IMR-90 (cell line): Measurements from ENCODE around the gene WRAP73. TPM values are rescaled to one million over a fixed set of nuclear protein-coding genes. Genes with fewer than 3 reads are reported as not detected.

ENCODE experiments used
- ATAC-seq: fragments of 200-7000 bp; cut with Tn5 transposase; 2 replicates; pipeline ENCODE4 v1.9.1; 2020; ENCODE audit warnings: low read depth, mild to moderate bottlenecking, moderate library complexity
- BruUV-seq: library from RNA; stranded (reverse); fragments of 400-500 nt; replicated peaks from 2 replicates; lab custom pipeline; 2021; lab: Mats Ljungman, UMichigan
- CTCF ChIA-PET: fragments of 300-600 bp; formaldehyde crosslinking; extraction: SDS; loops from one replicate; lab custom pipeline; 2021; ENCODE audit warnings: antibody characterized with exemption; lab: Yijun Ruan, JAX
- POLR2A ChIA-PET: fragments of 300-600 bp; sonication (Branson Sonifier 250); formaldehyde crosslinking; loops from one replicate; lab custom pipeline; 2022; ENCODE audit warnings: antibody characterized with exemption; ENCODE audit not compliant: unreplicated experiment; lab: Charles Lee
- DNase-seq: peaks from one replicate; pipeline ENCODE4 v3.0.0; 2013
- H2AFZ ChIP-seq: replicated peaks from 2 replicates; pipeline ENCODE3; 2013; ENCODE audit warnings: low read length, mild to moderate bottlenecking; ENCODE audit not compliant: poor library complexity
- H2AK5ac ChIP-seq: 2 replicates; pipeline ENCODE4 v1.6.1; 2013; ENCODE audit warnings: low read depth, low read length, inconsistent platforms
- H2AK9ac ChIP-seq: replicated peaks from 2 replicates; pipeline ENCODE3; 2013; ENCODE audit warnings: mild to moderate bottlenecking, low read depth, low read length, moderate library complexity; ENCODE audit not compliant: poor library complexity
- H2BK120ac ChIP-seq: 2 replicates; pipeline ENCODE4 v1.6.1; 2013; ENCODE audit warnings: low read depth, low read length, inconsistent platforms
- H2BK15ac ChIP-seq: 3 replicates; pipeline ENCODE4 v1.6.1; 2013; ENCODE audit warnings: low read depth, low read length, inconsistent platforms
- H2BK20ac ChIP-seq: 2 replicates; pipeline ENCODE4 v1.6.1; 2013; ENCODE audit warnings: low read depth, mild to moderate bottlenecking, inconsistent platforms, low read length, moderate library complexity
- H2BK5ac ChIP-seq: 2 replicates; pipeline ENCODE4 v1.6.1; 2013; ENCODE audit warnings: mild to moderate bottlenecking, low read depth, low read length, inconsistent platforms; ENCODE audit not compliant: poor library complexity, severe bottlenecking
- H3K14ac ChIP-seq: replicated peaks from 2 replicates; pipeline ENCODE4 v1.6.1; 2013; ENCODE audit warnings: low read depth, low read length, inconsistent platforms
- H3K18ac ChIP-seq: 2 replicates; pipeline ENCODE4 v1.6.1; 2013; ENCODE audit warnings: low read depth, low read length, control low read depth
- H3K23ac ChIP-seq: 2 replicates; pipeline ENCODE4 v1.6.1; 2013; ENCODE audit warnings: low read depth, low read length, inconsistent platforms
- H3K27ac ChIP-seq: 2 replicates; pipeline ENCODE4 v1.5.1; 2013; ENCODE audit warnings: mild to moderate bottlenecking, control low read depth, low read length; ENCODE audit not compliant: insufficient read depth
- H3K27me3 ChIP-seq: 2 replicates; pipeline ENCODE4 v1.6.1; 2013; ENCODE audit warnings: low read length; ENCODE audit not compliant: control insufficient read depth, insufficient read depth
- H3K36me3 ChIP-seq: 2 replicates; pipeline ENCODE4 v1.6.1; 2013; ENCODE audit warnings: low read length, mixed read lengths; ENCODE audit not compliant: control insufficient read depth, insufficient read depth
- H3K4ac ChIP-seq: 2 replicates; pipeline ENCODE4 v1.6.1; 2013; ENCODE audit warnings: low read depth, low read length, inconsistent platforms
- H3K4me1 ChIP-seq: 2 replicates; pipeline ENCODE4 v1.6.1; 2013; ENCODE audit warnings: low read length, mixed read lengths; ENCODE audit not compliant: control insufficient read depth, insufficient read depth
- H3K4me2 ChIP-seq: 2 replicates; pipeline ENCODE4 v1.6.1; 2013; ENCODE audit warnings: low read depth, mild to moderate bottlenecking, control low read depth, low read length, moderate library complexity
- H3K4me3 ChIP-seq: 2 replicates; pipeline ENCODE4 v1.5.1; 2013; ENCODE audit warnings: low read depth, mild to moderate bottlenecking, control low read depth, low read length, moderate library complexity; ENCODE audit not compliant: insufficient read depth
- H3K56ac ChIP-seq: 2 replicates; pipeline ENCODE4 v1.6.1; 2013; ENCODE audit warnings: low read length, inconsistent platforms; ENCODE audit not compliant: insufficient read depth; ENCODE audit errors: extremely low read depth
- H3K79me1 ChIP-seq, 2 experiments: 2 replicates each; pipeline ENCODE4 v1.6.1; 2013; ENCODE audit warnings: low read length in 2 of 2, inconsistent platforms in 1 of 2, low read depth in 1 of 2
- H3K9ac ChIP-seq: 2 replicates; pipeline ENCODE4 v1.6.1; 2013; ENCODE audit warnings: low read depth, low read length, control low read depth
- H3K9me1 ChIP-seq: 2 replicates; pipeline ENCODE4 v1.6.1; 2013; ENCODE audit warnings: low read length, inconsistent platforms; ENCODE audit not compliant: insufficient read depth
- H3K9me3 ChIP-seq: 2 replicates; pipeline ENCODE4 v1.6.1; 2013; ENCODE audit warnings: low read length; ENCODE audit not compliant: control insufficient read depth, insufficient read depth
- H4K20me1 ChIP-seq: 2 replicates; pipeline ENCODE4 v1.6.1; 2013; ENCODE audit warnings: low read length, inconsistent platforms; ENCODE audit not compliant: insufficient read depth
- H4K5ac ChIP-seq: 2 replicates; pipeline ENCODE4 v1.6.1; 2013; ENCODE audit warnings: mild to moderate bottlenecking, low read depth, low read length, control low read depth
- H4K8ac ChIP-seq, 2 experiments: 2 replicates each; pipeline ENCODE4 v1.6.1; 2013; ENCODE audit warnings: low read depth in 2 of 2, low read length in 2 of 2, control low read depth in 1 of 2, inconsistent platforms in 1 of 2
- H4K91ac ChIP-seq: 2 replicates; pipeline ENCODE4 v1.6.1; 2013; ENCODE audit warnings: low read depth, low read length, inconsistent platforms; ENCODE audit not compliant: insufficient read depth
- BHLHE40 ChIP-seq: fragments of 150-350 bp; IDR thresholded peaks from 2 replicates; pipeline ENCODE4 v1.6.1; 2016; ENCODE audit warnings: mild to moderate bottlenecking, low read depth, low read length
- CEBPB ChIP-seq: IDR thresholded peaks from 2 replicates; pipeline ENCODE4 v1.6.1; 2012; ENCODE audit warnings: low read depth, low read length, improper control_type of control experiment
- CHD1 ChIP-seq: IDR thresholded peaks from 2 replicates; pipeline ENCODE4 v1.6.1; 2012; ENCODE audit warnings: low read depth, low read length, improper control_type of control experiment
- CTCF ChIP-seq: conservative IDR thresholded peaks from 2 replicates; pipeline ENCODE4 v1.5.1; 2012; ENCODE audit warnings: mild to moderate bottlenecking, low read depth, low read length, improper control_type of control experiment
- ELK1 ChIP-seq: fragments of 150-350 bp; IDR thresholded peaks from 2 replicates; pipeline ENCODE4 v1.6.1; 2016; ENCODE audit warnings: low read depth, mild to moderate bottlenecking, low read length, moderate library complexity, borderline replicate concordance
- FOS ChIP-seq: fragments of 150-350 bp; IDR thresholded peaks from 2 replicates; pipeline ENCODE4 v1.6.1; 2016; ENCODE audit warnings: low read depth, low read length
- MAFK ChIP-seq: IDR thresholded peaks from 2 replicates; pipeline ENCODE4 v1.6.1; 2012; ENCODE audit warnings: low read depth, low read length, improper control_type of control experiment
- MAZ ChIP-seq: IDR thresholded peaks from 2 replicates; pipeline ENCODE4 v1.6.1; 2012; ENCODE audit warnings: low read depth, mild to moderate bottlenecking, low read length, improper control_type of control experiment, moderate library complexity, borderline replicate concordance
- MXI1 ChIP-seq: IDR thresholded peaks from 2 replicates; pipeline ENCODE4 v1.6.1; 2012; ENCODE audit warnings: low read depth, mild to moderate bottlenecking, low read length, moderate library complexity, borderline replicate concordance
- NFE2L2 ChIP-seq: fragments of 150-350 bp; IDR thresholded peaks from 2 replicates; pipeline ENCODE4 v1.6.1; 2016; ENCODE audit warnings: low read depth, mild to moderate bottlenecking, low read length
- POLR2A ChIP-seq: IDR thresholded peaks from 2 replicates; pipeline ENCODE4 v1.6.1; 2012; ENCODE audit warnings: mild to moderate bottlenecking, low read depth, low read length
- RAD21 ChIP-seq: IDR thresholded peaks from 2 replicates; pipeline ENCODE4 v1.6.1; 2012; ENCODE audit warnings: low read length, improper control_type of control experiment
- RCOR1 ChIP-seq: IDR thresholded peaks from 2 replicates; pipeline ENCODE4 v1.6.1; 2012; ENCODE audit warnings: mild to moderate bottlenecking, low read length, improper control_type of control experiment; ENCODE audit not compliant: insufficient replicate concordance
- RFX5 ChIP-seq: IDR thresholded peaks from 2 replicates; pipeline ENCODE4 v1.8.0; 2012; ENCODE audit warnings: low read depth, mild to moderate bottlenecking, low read length, moderate library complexity
- SMC3 ChIP-seq: fragments of 150-350 bp; IDR thresholded peaks from 2 replicates; pipeline ENCODE4 v1.6.1; 2016; ENCODE audit warnings: low read depth, mild to moderate bottlenecking, antibody characterized with exemption, low read length, moderate library complexity
- USF2 ChIP-seq: fragments of 150-350 bp; IDR thresholded peaks from 2 replicates; pipeline ENCODE4 v1.6.1; 2017; ENCODE audit warnings: mild to moderate bottlenecking, antibody characterized with exemption, low read length, low read depth
- WGBS, 2 experiments: methylation state at CpG; one replicate each; pipeline versions ENCODE4 v1.1.5 to v1.1.7; 2013; ENCODE audit warnings: missing lambda C conversion rate in 2 of 2; ENCODE audit not compliant: insufficient read length in 1 of 2; ENCODE audit errors: extremely low coverage in 2 of 2; 5-methylcytosine and 5-hydroxymethylcytosine counted together
- dilution Hi-C: fragments of 300-500 bp; cut with HindIII; formaldehyde crosslinking; loops from one replicate; pipeline ENCODE4 v1.14.3; 2018; ENCODE audit warnings: low sequenced_read_pairs; ENCODE audit not compliant: unreplicated experiment
- in situ Hi-C: fragments of 300-500 bp; cut with MboI; formaldehyde crosslinking; loops from 3 replicates; pipeline ENCODE4 v1.14.3; 2019; ENCODE audit warnings: low sequenced_read_pairs, inconsistent platforms, mixed read lengths
- intact Hi-C: fragments of 100-400 bp; cut with micrococcal nuclease; formaldehyde crosslinking; loops from 2 replicates; pipeline ENCODE4 v1.10.0; 2022
- polyA plus RNA-seq, 3 experiments: library from polyadenylated mRNA; depleted of rRNA; stranded (reverse); fragments of >200 nt; gene quantifications; 2 replicates each; pipeline ENCODE4 v1.2.3, GENCODE V29; 2012; ENCODE audit warnings: low replicate concordance in 1 of 3
- total RNA-seq: library from RNA; depleted of rRNA; stranded (reverse); fragments of >200 nt; gene quantifications from 2 replicates; pipeline ENCODE4 v1.2.3, GENCODE V29; 2012

WRAP73 gene
- total and polyA plus RNA-seq, 2 of the 4 experiments (the other 2 are of a cell fraction): 10.8 to 23.6 TPM

- H3K27me3 ChIP-seq: peaks cover 12% of the 10 kb centered on the region
- H2BK120ac ChIP-seq: no peak overlapping the region
- no TSS peak for BruUV-seq
- no peaks in the 10 kb centered on the region for H3K79me1 ChIP-seq
- ChIA-PET CTCF (no interaction called here), POLR2A (no interaction called here)
- TF ChIP-seq RFX5 (no peak), MXI1 (no peak), RAD21 (no peak), RCOR1 (no peak), SMC3 (no peak), FOS (no peak), CTCF (no peak), NFE2L2 (no peak), MAFK (no peak), BHLHE40 (no peak), ELK1 (no peak), USF2 (no peak), CEBPB (no peak), POLR2A (no peak), MAZ (no peak), CHD1 (no peak)
- H3K14ac ChIP-seq: no peak overlapping the region
- no peak overlapping the region for H3K23ac ChIP-seq
- no peak overlapping the region for H2BK15ac ChIP-seq
- H3K4ac ChIP-seq: no peak overlapping the region
- H3K4me2 ChIP-seq: no peak overlapping the region
- H2AK9ac ChIP-seq: no peak overlapping the region
- H3K9ac ChIP-seq: no peak overlapping the region
- H3K36me3 ChIP-seq: no peaks in the 10 kb centered on the region
- no peak overlapping the region for H2AFZ ChIP-seq
- no peak overlapping the region for H2BK20ac ChIP-seq
- 89% methylated on average over 3 of the region's 21 CpGs; no CpG with 5 or more reads in 1 of the 2 experiments for WGBS, 2 experiments
- no peak overlapping the region for H4K91ac ChIP-seq
- H3K4me3 ChIP-seq: no peak overlapping the region
- H4K8ac ChIP-seq: no peak overlapping the region
- ATAC-seq (no peak), DNase-seq (no peak)
- H3K27ac ChIP-seq: no peak overlapping the region
- H2AK5ac ChIP-seq: no peak overlapping the region
- dilution Hi-C loops: no loop called here
- H4K20me1 ChIP-seq: no peaks in the 10 kb centered on the region
- no peak overlapping the region for H2BK5ac ChIP-seq
- intact Hi-C loops: no loop called here
- H3K18ac ChIP-seq: no peak overlapping the region
- H3K56ac ChIP-seq: no peak overlapping the region
- H4K5ac ChIP-seq: no peak overlapping the region
- H3K9me1 ChIP-seq: no peaks in the 10 kb centered on the region; the same call in 1 of the 2 replicates
- no peaks in the 10 kb centered on the region for H3K4me1 ChIP-seq
- in situ Hi-C loops: no loop called here
- no peaks in the 10 kb centered on the region for H3K9me3 ChIP-seq
Measured at GRCh38 chr1:3602375-3602774, 47.5 kb downstream of the WRAP73 start.
